Measurements from ENCODE around the gene HIVEP1.

GRCh38 chr6:12101048-12101447, 88.9 kb downstream of the HIVEP1 start:
- no peak for TF ChIP-seq CTCF (IDR thresholded peaks at IDR 0.05)
- TF ChIP-seq POLR2A (IDR thresholded peaks at IDR 0.05) = no peak
